ENCODE measurements around the gene CEP63. TPM values are rescaled to one million over a fixed set of nuclear protein-coding genes. Genes with fewer than 3 reads are reported as not detected.

The CEP63 gene
- total and polyA plus RNA-seq, 9 of the 15 experiments (the other 6 are each of a cell fraction or from before 2014, with no cell fraction given): 5.1 to 17.8 (median 10.6) TPM

DNA sequence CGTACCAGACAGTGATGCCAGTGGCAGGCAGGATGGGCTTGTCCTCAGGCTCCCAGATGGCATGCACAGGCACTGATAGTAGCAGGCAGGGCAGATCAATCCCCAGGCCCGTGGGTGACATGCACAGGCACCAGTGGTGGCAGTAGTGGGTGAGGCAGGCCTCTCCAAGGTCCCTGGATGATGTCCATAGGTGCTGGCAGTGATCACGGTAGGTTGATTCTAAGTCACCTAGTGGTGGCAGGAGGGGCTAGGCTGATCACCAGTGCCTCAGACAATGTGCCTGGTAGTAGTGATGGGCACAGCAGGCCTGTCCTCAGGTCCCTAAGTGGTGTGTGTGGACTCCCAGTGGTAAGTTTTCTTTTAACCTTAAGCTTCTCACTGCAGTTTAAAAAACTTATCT, 19.6 kb downstream of the CEP63 start:
- H3K79me2 ChIP-seq (ENCODE audit: control insufficient read depth, insufficient read depth, low read length): no peaks in the 10 kb centered on the region
- ChIA-PET CTCF (ENCODE audit: low intra/inter-chr PET ratio) (no interaction called here), POLR2A (no interaction called here)
- DNase-seq (ENCODE audit: extremely low read depth in 1 of 4, low spot score in 3 of 4) (no peak), ATAC-seq (no peak), FAIRE-seq (no peak)
- H2AFZ ChIP-seq (ENCODE audit: low read depth, low read length): no peak overlapping the region
- 100% methylated on average over 1 of the region's 3 CpGs for WGBS (ENCODE audit: insufficient coverage, low coverage, missing lambda C conversion rate)
- H3K9me3 ChIP-seq (replicated peaks; ENCODE audit: control insufficient read depth, insufficient read depth, low read depth, low read length): no peaks in the 10 kb centered on the region
- H3K4me3 ChIP-seq: no peak overlapping the region
- intact Hi-C loops (cut with micrococcal nuclease): no loop called here
- H3K9me1 ChIP-seq (ENCODE audit: control insufficient read depth, insufficient read depth, low read length): no peaks in the 10 kb centered on the region
- H4K20me1 ChIP-seq (replicated peaks; ENCODE audit: control insufficient read depth, insufficient read depth, low read length): no peaks in the 10 kb centered on the region
- H3K9ac ChIP-seq (ENCODE audit: insufficient read depth in 1 of 2, low read depth in 2 of 2, low read length in 2 of 2): no peak overlapping the region
- H3K36me3 ChIP-seq (ENCODE audit: control insufficient read depth, insufficient read depth, low read length): no peaks in the 10 kb centered on the region; the same call in 2 of the 3 replicates
- no peaks in the 10 kb centered on the region for H3K4me1 ChIP-seq (replicated peaks in 1 of 2; ENCODE audit: control insufficient read depth in 2 of 2, insufficient read depth in 2 of 2, low read length in 2 of 2)
- no TSS peak for BruUV-seq (replicated peaks)
- H3K27ac ChIP-seq (ENCODE audit: extremely low read depth, low read depth, low read length): no peak overlapping the region
- no peak overlapping the region for H3K4me2 ChIP-seq (ENCODE audit: insufficient read depth, low read length)
- in situ Hi-C loops (cut with MboI): no loop called here
- H3K27me3 ChIP-seq (ENCODE audit: control insufficient read depth in 2 of 2, insufficient read depth in 2 of 2, low read length in 2 of 2): no peaks in the 10 kb centered on the region
- TF ChIP-seq ZNF175 (CRISPR knock-in tag; IDR thresholded peaks at IDR 0.05; ENCODE audit: low read depth) (no peak), ELF1 (tag; IDR thresholded peaks at IDR 0.05) (no peak), RBM34 (IDR thresholded peaks at IDR 0.05; ENCODE audit: borderline replicate concordance, insufficient read depth, low read length) (no peak), STAG1 (CRISPR knock-in tag; IDR thresholded peaks at IDR 0.05; ENCODE audit: borderline replicate concordance) (no peak), SRSF3 (IDR thresholded peaks at IDR 0.05; ENCODE audit: insufficient read depth, low read length) (no peak), TAF1 (IDR thresholded peaks at IDR 0.05; ENCODE audit: control insufficient read depth, extremely low read depth, insufficient read depth, low read length, severe bottlenecking) (no peak), POLR2G (IDR thresholded peaks at IDR 0.05; ENCODE audit: low read depth, low read length) (no peak), FIP1L1 (IDR thresholded peaks at IDR 0.05; ENCODE audit: low read depth, low read length, poor library complexity, severe bottlenecking) (no peak)
- TF ChIP-seq, protein P1, sequence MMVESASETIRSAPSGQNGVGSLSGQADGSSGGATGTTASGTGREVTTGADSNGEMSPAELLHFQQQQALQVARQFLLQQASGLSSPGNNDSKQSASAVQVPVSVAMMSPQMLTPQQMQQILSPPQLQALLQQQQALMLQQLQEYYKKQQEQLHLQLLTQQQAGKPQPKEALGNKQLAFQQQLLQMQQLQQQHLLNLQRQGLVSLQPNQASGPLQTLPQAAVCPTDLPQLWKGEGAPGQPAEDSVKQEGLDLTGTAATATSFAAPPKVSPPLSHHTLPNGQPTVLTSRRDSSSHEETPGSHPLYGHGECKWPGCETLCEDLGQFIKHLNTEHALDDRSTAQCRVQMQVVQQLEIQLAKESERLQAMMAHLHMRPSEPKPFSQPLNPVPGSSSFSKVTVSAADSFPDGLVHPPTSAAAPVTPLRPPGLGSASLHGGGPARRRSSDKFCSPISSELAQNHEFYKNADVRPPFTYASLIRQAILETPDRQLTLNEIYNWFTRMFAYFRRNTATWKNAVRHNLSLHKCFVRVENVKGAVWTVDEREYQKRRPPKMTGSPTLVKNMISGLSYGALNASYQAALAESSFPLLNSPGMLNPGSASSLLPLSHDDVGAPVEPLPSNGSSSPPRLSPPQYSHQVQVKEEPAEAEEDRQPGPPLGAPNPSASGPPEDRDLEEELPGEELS (CRISPR knock-in tag; IDR thresholded peaks at IDR 0.05; ENCODE audit: borderline replicate concordance): no peak
- TF ChIP-seq, protein P2, sequence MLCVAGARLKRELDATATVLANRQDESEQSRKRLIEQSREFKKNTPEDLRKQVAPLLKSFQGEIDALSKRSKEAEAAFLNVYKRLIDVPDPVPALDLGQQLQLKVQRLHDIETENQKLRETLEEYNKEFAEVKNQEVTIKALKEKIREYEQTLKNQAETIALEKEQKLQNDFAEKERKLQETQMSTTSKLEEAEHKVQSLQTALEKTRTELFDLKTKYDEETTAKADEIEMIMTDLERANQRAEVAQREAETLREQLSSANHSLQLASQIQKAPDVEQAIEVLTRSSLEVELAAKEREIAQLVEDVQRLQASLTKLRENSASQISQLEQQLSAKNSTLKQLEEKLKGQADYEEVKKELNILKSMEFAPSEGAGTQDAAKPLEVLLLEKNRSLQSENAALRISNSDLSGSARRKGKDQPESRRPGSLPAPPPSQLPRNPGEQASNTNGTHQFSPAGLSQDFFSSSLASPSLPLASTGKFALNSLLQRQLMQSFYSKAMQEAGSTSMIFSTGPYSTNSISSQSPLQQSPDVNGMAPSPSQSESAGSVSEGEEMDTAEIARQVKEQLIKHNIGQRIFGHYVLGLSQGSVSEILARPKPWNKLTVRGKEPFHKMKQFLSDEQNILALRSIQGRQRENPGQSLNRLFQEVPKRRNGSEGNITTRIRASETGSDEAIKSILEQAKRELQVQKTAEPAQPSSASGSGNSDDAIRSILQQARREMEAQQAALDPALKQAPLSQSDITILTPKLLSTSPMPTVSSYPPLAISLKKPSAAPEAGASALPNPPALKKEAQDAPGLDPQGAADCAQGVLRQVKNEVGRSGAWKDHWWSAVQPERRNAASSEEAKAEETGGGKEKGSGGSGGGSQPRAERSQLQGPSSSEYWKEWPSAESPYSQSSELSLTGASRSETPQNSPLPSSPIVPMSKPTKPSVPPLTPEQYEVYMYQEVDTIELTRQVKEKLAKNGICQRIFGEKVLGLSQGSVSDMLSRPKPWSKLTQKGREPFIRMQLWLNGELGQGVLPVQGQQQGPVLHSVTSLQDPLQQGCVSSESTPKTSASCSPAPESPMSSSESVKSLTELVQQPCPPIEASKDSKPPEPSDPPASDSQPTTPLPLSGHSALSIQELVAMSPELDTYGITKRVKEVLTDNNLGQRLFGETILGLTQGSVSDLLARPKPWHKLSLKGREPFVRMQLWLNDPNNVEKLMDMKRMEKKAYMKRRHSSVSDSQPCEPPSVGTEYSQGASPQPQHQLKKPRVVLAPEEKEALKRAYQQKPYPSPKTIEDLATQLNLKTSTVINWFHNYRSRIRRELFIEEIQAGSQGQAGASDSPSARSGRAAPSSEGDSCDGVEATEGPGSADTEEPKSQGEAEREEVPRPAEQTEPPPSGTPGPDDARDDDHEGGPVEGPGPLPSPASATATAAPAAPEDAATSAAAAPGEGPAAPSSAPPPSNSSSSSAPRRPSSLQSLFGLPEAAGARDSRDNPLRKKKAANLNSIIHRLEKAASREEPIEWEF (CRISPR knock-in tag; IDR thresholded peaks at IDR 0.05): no peak
- TF ChIP-seq, protein P3, sequence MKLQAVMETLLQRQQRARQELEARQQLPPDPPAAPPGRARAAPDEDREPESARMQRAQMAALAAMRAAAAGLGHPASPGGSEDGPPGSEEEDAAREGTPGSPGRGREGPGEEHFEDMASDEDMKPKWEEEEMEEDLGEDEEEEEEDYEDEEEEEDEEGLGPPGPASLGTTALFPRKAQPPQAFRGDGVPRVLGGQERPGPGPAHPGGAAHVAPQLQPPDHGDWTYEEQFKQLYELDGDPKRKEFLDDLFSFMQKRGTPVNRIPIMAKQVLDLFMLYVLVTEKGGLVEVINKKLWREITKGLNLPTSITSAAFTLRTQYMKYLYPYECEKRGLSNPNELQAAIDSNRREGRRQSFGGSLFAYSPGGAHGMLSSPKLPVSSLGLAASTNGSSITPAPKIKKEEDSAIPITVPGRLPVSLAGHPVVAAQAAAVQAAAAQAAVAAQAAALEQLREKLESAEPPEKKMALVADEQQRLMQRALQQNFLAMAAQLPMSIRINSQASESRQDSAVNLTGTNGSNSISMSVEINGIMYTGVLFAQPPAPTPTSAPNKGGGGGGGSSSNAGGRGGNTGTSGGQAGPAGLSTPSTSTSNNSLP (IDR thresholded peaks at IDR 0.05; ENCODE audit: borderline replicate concordance, low read depth, low read length): no peak
